GM19328 (cell line): ENCODE measurements around the gene CTSV.
A peak's percentile ranks its signal among the peaks of the same experiment; 100 is the strongest.
"Not testable (repeated sequence)": the region's sequence is repeated elsewhere in the genome, so short reads cannot be mapped to it uniquely, and the experiment has no call there.

Source experiments
- ATAC-seq: cut with Tn5 transposase; IDR thresholded peaks from one replicate; pipeline ENCODE4 v1.9.1; 2021; ENCODE audit warnings: mild to moderate bottlenecking, moderate library complexity; ENCODE audit not compliant: unreplicated experiment

CTSV gene

DNA sequence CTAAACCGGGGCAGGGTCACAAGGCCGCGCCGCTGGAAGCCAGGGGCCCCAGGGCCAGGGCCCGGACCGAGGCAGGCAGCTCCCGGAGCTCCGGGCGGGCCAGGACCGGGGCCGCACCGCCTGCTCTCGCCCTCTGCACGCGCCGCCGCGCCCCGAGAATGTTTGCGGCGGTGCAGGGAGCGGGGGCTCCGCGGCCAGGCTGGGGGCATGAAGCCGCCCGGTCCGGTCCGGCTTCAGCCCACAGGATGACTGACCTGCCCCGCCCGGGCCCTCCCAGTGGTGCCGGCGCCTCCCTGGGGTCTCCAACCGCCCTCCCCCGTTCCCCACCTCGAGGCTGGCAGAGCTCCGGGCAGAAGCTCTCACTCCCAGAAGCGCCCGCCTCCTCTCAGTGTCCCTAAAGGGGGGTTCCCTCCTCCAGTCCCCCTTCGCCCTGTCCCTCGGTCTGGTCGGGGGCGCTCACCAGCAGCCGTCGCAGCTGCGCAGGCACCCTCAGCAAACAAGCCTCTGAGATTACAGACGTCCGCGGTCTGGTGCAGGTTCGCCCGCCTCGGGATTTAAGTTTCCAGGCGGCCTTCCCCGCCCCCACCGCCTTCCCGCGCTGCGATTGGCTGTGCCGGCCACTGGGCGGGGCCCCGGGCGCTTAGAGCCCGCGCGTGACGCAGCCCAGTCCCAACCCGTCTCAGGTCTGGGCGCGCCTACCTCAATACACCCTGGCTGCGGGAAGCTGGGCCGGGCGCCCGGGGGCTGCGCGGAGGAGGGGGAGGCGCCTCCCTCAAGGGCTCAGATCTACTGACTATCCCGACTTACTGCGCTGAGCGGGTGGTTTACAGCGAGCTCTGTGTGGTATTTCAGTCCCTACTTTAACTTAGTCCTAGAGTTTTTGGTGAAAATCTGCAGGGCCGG is at the start of gene CTSV:
CTSV (minus strand) TSS at position 532 of the 903 bp plus-strand sequence. CDS start 1,099 bp downstream, outside the sequence.
- ATAC-seq = peak; percentile 97

DNA sequence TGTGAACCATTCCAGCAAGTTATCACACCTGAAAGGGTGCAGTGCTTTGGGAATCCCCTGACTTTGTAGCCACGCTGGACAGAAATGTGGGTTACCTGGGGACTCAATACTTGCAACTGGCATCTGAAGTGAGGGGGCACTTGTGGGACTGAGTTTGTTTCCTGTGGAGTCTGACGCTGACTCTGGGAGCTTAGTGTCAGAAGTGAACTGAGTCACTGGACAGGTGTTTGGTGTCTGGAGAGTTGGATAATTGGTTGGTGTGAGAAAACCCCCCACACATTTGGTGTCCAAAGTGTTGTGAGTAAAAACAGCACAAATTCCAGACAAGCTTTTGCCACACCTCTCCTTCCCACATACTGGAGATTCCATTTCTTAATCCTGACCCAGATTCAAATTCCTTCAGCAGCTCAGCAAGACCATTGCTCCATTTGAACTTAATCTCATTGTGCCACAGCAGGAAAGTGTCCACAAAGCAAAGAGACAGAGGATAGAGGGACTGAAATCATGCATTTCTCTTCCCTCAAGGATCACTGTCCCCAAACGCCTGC is 48.8 kb upstream of the CTSV start:
- ATAC-seq = not testable (repeated sequence)

DNA sequence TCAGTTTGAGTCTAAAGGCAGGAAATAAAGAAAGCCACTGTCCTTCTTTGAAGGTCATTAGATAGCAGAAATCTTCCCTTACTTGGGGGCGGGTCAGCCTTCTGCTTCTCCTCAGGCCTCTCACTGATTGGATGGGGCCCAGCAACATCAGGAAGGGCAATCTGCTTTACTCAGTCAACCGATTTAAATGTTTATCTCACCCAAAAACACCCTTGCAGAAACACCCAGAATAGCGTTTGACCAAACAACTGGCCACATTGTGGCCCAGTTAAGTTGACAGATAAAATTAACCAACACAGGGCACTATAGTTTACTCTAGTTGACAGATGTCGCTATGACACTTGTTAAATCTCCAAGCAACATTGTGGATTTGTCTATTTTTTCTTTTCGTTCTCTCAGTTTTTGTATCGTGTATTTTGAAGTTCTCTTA is 45.6 kb upstream of the CTSV start:
- ATAC-seq = not testable (repeated sequence)

DNA sequence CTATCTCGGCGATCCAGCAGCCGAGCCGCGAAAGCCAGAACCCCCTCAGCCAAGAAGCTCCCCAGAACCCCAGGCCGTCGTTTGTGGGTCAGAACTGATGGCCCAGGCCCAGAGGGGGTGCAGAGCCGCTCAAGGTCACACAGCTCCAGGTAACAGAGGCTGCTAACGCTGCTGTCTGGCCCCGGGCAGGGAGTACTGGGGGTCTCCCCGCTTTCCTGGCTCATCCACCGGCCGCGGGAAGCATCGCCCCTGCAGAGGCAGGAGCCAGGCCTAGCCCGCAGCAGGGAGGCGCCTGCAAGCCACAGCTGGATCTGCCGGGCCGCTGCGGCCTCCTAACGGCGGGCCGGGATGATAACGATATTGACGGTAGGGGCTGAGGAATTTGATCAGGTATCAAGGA is 39.4 kb upstream of the CTSV start:
- no peak for ATAC-seq

DNA sequence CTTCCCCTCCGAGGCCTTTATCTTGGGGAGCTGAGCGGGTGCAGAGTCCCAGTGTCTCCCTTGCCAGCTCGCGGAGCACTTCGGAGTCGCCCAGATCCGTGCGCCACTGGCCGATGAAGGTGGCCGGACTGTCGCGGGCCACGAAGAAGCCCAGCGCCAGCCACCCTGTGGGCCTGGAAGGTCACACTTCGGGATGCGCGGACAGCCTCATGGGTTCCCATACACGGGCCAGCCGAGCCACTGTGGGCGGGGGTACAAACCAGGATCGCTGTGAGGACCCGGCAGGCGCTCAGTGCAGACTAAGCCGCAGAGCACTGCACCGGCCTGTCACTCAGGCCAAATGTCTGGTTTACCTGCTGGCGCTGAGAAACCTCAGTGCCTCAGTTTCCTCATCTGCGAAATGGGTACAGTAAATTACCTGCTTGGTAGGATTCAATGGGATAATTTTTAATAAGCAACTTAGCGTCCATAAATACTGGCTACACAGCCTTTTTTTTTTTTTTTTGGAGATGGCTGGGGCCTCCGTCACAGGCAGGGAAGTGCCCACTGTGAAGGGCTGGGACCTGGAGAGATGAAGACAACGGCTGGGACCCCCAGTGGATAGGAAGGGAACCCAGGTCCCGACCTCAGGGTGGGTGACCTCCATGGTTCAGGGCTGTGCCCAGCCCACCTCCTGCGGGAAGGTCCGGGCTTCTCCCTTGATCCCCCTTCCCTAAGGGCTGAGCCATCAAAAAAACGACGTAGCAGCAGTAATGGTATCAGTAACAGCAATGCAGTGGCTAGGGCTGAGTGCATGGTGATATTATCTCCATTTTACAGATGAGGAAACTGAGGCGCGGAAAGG is 38.7 kb upstream of the CTSV start:
- ATAC-seq = no peak

DNA sequence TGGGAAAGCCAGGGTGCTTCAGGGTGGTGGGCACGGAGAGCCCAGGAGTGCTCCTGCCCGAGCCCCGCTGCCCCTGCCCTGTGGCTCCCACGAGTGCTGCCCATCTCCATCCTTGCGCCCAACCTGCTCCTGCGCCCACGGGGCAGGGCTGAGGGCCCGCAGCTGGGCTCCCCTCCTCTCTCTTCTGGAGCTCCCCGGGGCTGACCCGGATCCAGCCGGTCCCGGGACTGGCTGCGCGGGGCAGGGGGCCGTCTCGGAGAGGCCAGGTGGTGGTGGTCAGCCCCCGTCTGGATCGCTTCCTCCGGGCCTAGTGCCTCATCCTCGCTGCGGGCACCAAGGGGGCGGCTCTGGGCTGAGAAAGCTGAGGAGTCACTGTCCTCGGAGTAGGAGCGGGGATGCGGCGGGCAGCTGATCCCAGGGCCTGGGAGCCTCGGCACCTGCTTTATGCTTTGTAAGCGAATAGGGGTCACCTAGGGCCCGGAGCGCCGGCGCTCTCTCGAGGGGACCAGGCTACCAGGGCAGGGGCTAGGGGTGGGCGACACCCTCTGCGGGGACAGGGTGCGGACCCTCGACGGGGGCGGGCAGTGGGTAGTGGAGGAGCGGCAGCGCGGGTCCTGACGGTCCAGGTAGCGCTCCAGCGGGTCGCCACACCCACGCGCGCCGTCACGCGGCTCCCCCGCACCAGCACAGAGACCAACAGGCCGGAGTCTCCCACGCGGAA is 37.9 kb upstream of the CTSV start:
- ATAC-seq = not testable (repeated sequence)

DNA sequence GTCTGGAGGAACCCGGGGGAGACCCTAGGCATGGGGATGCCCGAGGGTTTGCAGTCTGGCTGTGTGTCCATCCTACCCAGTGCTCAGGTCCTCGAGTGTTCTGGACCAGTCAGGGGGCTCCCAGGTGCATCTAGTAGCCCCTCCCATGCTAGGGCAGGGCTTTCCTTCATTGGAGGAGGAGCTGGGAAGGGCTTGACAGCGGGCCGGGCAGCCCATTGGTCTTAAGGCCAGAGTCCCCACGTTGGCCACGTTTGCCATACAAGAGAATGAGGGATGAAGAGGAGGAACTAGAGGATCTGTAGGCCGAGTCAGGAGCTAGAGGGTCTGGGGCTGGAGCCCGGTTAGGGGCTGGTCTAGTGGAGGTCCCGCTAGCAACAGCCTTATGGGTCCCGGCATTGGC is 37.3 kb upstream of the CTSV start:
- no peak for ATAC-seq

DNA sequence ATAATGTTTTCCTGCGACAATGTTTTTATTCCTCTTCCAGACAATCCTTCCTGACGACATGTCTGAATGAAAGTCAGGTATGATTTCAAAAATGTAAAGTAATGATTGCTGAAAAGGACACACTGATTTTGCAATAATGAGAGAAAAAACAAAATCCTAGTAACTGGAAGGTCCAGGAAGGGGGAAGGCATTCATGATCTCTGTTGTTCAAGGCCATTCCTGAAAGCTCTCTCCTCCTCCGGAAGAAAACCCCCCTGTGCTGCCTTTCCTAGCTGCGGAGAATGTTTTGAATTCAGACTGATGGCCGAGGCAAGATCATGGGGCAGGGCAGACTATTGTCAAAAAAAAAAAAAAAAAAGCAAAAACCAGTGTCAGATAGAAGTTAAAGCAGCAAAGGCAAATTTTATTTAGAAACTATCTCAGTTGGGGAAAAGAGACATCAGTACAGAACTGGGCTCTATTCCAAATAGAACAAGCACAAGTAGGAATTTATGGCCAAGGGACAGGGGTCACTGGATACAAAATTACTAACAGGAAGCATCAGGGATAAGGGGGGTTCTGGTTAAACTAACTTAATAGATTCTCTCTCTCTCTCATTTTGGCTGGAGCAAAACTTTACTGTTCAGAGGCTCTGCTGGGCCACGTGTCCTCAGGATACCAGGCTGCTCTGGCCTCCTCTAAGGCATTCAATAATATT is 36.5 kb upstream of the CTSV start:
- ATAC-seq = no peak

DNA sequence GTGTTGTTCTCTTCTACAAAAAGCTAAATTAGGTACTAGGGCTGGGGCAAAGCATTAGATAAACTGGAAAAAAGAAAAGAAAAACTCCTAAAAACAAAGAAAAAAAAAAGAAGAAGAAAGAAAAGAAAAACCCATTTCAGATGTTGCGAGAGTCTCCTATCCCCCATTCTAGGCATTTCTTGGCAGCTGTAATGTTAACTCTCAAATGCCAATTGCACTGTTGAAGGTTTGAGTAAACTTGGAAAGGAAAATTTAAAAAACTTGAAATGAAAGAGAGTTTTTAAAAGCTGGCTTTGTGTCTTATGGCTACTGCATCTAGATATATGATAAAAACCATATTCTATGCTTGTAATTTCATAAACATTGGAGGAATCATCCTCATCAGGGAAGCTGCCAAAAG is 34.6 kb upstream of the CTSV start:
- ATAC-seq = no peak

DNA sequence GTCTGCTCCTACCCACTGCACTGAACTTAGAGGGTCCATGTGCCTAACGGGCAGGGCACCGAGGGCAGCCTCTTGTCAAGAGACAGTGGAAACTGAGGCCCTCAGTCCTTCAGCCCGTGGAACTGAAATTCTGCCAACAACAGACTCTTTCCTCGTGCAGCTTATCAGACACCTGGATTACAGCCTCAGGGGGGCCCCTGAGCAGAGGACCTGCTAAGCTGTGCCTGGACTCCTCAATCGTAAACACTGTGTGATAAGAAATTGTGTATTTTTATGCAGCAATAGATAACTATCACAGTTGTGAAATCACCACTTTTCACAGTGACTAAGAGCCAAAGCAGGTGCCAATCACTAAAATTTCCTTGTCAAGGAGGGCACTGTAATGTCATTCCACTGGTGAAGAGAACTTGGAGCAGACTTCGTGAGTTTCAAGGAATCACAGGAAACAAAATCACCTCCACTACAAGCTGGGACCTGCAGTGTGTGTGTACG is 33.4 kb upstream of the CTSV start:
- ATAC-seq = no peak

DNA sequence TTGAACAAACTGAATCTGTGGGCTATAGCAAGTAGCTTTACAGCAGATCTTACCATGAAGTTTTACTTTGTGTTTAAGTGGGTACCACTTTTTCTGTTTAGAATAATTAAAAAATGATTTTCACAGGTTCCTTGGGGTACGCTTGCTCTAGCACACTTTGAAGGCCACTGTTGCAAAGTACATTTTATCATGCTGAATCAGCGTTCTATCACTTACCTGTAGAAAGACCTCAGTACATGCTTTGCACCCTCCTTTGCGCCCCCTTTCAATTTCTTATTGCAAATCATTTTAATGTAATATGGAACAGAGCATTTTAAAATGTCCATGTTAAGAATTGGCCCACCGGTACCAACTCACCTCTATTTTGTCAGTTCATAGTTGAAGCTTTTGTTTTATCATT is 31.4 kb upstream of the CTSV start:
- ATAC-seq = not testable (repeated sequence)

DNA sequence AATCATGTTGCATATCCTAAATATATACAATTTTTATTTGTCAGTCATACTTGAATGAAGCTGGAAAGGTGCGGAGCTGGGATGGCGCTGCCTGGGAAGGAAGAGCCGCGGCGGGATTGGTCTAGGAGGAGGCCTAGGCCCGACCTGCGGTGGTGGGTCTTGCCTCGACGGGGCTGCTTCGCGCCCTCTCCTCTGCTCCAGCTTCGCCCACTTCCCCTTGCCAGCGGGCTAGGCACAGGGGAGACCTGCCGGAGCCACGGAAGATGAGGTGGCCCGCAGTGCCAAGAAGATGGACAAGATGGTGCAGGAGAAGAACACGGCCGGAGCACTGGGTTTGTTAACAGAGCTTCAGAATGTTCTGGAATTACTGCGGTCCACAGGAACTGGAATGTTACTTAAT is 28.5 kb upstream of the CTSV start:
- no peak for ATAC-seq

DNA sequence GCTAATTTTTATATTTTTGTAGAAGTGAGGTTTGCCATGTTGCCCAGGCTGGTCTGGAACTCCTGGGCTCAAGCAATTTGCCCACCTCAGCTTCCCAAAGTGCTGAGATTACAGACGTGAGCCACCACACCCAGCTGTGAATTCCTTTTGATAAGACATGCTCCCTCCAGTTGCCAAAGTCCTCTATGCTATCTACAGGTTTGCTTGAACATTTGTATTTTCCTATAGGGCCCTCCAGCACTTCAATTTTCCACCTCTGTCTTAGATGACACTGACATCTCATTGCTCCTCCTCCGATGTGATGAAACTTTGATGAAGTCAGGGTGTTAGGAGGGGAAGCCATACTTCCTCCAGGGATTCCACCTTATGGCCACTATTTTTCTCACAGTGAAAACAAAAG is 25.2 kb upstream of the CTSV start:
- no peak for ATAC-seq

DNA sequence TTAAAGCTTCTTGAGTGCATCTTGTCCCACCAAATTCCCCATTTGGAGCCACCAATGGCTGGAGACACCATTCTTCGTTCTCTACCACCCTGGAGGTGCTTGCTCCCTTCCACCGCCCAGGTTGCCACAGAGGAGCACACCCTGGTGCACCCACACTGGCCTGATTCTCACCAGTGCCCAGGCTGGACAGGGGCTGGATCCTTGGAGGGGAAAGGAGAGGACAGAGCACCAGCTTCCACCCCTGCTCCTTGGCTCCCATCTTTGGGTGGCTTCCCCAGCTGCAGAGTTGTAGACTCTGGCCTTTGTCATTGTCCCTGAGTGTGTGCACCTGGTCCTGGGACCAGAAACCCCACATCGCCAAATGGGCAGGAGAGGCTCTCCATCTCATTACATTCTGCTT is 21.9 kb upstream of the CTSV start:
- no peak for ATAC-seq

DNA sequence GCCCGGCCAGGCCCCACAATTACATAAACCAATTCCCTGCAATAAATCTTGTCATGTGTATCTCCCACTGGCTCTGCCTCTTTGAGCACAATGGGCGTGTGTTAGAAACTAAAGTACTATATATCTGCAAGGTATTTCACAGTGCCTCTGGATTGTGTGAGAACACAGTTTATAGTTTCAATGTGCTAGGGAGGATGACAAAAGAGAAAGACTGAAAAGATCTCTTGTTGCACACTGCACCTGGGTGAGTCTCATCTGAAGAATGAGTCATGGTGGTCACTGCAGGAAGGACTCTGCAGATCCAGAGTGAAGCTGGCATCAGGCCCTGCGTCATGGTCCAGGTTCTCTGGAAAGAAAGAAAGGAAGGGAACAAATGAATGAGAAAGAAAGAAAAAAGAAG is 20.7 kb upstream of the CTSV start:
- no peak for ATAC-seq

DNA sequence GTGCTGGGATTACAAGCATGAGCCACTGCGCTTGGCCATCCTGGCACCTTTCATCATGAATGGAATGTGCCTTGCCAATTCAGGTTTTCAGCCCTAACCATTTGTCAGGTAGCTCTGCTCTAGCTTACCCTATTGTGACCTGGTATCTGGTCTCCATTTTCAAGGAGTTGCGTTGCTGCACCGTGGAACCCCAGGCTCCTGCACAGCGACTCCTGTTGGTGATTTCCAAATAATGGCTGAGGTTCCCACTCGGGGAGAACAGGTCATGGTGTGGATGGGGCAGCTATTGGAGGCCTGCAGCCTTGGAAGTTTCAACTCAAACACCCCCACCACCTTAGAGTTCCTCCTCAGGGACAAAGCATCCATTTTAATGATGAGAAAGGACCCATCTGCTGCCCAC is 18.7 kb upstream of the CTSV start:
- ATAC-seq = no peak

DNA sequence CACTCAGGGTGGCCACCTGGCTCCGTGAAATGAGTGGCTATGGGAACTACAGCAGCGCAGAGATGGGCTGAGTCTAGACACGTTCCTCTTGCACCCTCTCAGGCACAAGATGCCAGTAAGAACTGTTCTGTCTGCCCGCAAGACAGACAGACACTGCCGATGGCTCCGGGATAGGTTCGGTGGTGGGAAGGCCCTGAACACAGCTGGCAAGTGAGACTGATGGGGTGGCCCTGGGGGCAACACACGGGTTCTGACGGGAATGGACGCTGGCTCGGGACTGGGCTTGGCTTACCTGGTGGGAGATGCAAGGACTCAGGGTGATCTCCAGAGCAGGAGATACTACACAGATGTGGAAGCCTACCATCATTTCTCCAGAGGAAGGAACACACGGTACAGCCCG is 16.9 kb upstream of the CTSV start:
- not testable (repeated sequence) for ATAC-seq

DNA sequence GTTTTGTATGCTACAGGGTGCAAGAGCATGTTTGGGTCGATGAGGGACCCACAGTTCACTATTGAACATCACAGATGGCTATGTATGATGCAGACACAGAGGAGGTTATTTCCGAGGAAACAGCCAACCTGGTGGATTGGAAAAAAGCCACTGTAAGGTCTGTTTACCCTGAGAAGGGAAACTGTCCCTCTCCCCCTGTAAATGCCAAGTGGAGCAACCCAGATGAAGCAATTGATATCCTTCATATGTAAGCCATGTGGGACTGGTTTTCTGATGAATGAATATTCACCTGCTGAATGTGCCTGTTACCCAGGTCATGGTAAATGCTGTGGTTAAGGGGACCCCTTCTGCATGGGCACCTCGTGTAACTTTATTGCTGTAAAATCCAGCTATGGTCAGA is 14.8 kb upstream of the CTSV start:
- ATAC-seq = no peak

DNA sequence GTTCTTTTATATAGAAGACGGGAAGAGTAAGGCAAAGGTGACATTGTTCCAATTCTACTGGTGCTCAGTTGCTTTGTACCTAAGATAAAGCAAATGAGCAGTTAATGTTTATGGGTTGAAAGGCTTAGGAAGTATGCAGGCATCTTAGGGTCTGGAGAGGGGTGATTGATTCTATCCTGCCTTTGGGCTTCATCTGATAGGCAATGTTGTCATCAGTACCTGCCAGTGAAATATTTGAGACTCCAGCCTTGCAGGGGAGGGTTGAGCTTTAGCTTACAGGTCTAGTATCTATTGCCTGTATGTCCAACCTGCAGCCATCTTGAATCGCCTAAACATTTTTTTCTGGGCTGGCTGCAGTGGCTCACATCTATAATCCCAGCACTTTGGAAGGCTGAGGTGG is 13.8 kb upstream of the CTSV start:
- ATAC-seq = no peak

DNA sequence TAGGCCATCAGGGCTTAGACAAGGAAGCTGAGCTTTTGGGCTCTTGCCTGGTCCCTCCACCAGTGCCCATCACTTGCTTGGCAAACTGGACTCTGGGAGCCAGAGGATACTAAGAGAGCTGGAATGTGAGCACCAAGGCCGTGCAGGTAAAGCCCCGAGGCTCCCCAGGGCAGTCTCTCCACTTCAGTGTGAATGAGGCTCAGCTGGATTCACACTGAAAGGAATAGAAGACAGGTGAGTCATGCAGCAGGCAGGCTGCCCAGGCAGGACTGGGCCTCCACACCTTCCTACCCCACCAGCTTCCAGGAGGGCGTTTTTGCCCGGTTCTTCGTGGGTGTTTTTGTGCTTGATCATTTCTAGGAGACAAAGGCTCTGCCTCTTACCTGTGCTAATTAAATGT is 7.3 kb upstream of the CTSV start:
- ATAC-seq = no peak
